Left hindlimb (tissue), 1 donor: ENCODE measurements around the gene NINL.
"Not testable (repeated sequence)": the region's sequence is repeated elsewhere in the genome, so short reads cannot be mapped to it uniquely, and the experiment has no call there.

Experiments
- DNase-seq: peaks from one replicate; pipeline ENCODE4 v3.0.0-alpha.2; 2018

Gene NINL

DNA sequence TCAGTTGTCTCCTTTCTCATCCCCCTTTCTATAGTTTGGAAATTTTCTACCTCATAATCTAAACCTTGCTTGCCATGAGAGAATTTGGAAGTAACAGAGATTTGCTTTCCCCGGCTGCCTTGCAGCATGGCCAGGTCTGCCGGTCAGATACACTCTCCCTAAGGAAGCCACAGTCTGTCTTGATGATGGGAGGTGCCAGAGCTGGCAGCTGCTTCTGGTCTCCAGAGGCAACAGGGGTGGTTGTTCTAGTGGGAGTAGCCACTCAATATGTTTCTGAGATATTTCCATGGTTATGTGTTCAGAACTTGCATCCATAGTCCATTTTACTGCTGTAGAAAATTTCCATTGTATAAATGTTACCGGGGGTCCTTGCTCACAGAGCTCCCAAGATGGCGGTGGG lies 5.4 kb upstream of the NINL start:
- not testable (repeated sequence) for DNase-seq

DNA sequence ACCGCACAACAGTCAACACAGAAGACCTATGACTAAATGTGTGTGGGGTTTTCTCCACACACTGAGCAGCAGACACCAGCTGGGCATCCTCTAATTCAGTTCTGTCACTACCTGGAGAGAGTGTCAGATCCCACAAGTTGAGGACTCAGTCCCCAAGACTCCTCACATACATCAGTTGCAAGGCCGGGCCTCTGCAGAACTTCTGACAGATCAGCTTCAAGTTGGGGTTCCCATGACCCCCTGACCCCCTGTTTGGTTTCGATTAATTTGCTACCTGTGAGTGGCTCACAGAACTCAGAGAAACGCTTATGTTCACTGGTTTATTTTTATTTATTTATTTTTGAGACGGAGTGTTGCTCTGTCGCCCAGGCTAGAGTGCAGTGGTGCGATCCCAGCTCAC lies 3.2 kb upstream of the NINL start:
- no peak for DNase-seq

DNA sequence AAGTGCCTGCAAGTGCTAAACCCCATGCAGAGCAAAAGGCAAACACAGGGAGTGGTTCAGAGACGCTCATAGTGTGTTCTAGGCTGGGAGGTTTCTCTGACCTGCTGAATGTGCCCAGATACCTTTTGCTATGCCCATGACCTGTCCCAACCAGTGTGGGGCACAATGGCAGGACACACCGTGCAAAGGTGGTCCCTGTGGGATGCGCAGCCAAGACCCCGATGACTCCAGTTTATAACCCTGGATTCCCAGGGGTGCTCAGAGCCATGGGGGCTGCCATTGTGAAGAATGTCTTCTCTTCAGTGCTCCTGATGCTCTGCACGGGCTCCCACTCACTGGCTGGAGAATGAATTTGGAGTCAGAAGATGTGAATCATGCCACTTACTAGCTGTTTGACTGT lies 2.2 kb upstream of the NINL start:
- no peak for DNase-seq

DNA sequence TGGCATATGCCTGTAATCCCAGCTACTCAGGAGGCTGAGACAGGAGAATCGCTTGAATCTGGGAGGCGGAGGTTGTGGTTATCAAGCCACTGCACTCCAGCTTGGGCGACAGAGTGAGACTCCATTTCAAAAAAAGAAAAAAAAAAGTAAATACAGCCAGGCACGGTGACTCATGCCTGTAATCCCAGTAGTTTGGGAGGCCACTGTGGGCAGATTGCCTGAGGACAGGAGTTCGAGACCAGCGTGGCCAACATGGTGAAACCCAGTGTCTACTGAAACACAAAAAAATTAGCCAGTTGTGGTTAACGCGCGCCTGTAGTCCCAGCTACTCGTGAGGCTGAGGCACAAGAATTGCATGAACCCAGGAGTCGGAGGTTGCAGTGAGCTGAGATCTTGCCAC lies 1.5 kb upstream of the NINL start:
- no peak for DNase-seq

DNA sequence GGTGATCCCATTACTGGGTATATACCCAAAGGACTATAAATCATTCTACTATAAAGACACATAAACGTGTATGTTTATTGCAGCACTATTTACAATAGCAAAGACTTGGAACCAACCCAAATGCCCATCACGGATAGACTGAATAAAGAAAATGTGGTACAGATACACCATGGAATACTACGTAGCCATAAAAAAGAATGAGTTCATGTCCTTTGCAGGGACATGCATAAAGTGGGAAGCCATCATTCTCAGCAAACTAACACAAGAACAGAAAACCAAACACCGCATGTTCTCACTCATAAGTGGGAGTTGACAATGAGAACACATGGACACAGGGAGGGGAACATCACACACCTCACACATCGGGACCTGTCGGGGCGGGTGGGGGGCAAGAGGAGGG lies 1.7 kb downstream of the NINL start:
- not testable (repeated sequence) for DNase-seq

DNA sequence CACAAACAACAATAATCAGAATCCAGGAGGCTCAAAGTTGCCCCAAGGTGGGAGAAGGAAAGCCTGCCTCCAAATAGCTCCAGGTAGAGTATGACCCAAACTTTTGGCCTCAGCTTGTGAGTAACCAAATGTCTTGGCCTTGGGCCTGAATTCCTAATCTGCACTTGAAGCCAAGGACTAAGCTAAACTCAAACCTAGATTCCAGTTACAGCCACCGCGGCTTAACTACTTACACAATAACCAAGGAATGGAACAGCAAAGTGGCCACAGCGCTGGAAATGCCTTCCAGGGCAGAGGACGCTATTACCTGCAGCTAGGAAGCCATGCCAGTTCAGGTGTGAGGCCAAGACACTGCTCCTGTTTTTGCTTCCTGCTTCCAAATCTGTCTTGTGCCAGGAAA lies 4.6 kb downstream of the NINL start:
- DNase-seq, result no peak

DNA sequence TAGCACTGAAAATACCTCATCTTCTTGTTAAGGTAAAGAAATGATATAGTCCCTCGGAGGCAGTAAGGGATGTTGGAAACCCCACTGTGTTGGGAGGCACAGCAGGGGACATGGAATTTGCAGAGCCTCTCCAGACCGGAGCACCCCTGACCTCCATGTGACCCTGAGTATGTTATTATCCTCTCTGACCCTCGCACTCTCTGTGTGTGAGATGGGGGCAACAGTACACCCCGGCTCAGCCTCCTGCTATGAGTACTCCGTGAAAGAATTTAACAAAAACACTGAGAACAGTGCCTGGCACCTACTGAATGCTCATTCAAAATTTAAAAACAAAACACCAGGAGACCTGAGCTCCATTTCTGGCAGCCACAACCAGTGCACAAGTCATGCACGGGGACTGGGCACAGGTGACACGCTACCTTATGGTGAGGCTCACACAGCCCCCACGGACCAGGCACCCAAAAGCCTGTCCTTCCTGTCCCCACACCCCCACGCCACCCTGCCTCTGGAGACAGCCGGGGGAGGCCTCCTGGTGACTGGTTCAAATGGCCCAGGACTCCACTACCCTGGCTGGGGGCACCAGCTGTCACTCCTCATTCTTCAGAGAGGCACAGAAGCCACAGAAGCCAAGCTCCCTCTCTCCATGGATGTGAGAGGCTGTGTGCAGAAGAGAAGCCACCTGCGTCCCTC lies 6.1 kb downstream of the NINL start:
- DNase-seq, result no peak

DNA sequence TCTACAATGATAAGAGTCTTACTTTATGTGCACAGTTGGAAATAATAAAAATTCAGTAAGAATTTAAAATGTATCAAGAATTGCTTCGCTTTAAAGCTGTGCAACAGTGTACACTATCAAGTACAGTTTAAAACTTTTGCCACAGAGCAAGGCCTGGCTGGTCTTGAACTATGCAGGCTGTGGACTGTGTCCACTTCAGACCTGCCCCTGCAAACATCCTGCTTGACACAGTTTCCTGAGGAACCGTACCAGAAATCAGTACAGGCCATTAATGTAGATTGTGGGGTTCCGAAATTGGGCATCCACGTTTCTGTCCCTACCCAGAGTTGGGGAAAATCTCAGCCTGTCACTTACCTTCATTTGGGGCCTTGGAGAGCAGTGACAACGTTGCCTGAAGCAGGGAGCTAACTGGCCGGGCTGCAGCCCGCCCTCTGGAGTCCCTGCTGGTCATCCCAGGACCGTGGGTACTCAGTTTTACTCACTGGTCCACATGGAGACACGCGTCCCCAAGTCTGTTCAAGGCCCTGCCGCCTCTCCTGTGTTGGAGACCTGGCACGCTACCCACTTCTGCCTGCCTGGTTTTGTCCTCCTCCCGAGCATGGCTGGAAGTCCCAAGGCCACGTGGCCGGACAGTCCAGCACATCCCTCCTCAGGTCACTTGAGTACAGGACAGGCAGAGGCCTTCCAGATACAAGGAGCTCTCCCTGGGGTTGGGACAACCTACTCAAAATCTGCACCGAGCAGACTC lies 8.4 kb downstream of the NINL start:
- no peak for DNase-seq

DNA sequence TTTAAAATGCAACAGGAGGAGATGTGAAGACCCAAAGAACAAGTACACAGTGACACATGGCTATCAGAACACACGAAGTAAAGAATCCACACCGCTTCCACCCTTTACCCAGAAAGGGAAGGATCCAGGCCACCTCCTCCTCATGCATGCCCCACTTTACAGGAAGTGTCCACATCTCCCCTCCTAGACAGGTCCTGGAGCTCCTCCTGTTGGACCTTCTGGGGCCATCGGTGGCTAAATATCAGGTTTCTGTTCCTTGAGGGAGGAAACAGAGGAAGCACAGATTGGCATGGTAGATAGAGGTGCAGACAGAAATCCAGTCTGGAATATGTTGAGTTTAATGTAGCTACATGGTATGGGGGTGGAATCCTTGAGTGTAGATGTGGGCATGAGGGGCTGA lies 10.9 kb downstream of the NINL start:
- no peak for DNase-seq

DNA sequence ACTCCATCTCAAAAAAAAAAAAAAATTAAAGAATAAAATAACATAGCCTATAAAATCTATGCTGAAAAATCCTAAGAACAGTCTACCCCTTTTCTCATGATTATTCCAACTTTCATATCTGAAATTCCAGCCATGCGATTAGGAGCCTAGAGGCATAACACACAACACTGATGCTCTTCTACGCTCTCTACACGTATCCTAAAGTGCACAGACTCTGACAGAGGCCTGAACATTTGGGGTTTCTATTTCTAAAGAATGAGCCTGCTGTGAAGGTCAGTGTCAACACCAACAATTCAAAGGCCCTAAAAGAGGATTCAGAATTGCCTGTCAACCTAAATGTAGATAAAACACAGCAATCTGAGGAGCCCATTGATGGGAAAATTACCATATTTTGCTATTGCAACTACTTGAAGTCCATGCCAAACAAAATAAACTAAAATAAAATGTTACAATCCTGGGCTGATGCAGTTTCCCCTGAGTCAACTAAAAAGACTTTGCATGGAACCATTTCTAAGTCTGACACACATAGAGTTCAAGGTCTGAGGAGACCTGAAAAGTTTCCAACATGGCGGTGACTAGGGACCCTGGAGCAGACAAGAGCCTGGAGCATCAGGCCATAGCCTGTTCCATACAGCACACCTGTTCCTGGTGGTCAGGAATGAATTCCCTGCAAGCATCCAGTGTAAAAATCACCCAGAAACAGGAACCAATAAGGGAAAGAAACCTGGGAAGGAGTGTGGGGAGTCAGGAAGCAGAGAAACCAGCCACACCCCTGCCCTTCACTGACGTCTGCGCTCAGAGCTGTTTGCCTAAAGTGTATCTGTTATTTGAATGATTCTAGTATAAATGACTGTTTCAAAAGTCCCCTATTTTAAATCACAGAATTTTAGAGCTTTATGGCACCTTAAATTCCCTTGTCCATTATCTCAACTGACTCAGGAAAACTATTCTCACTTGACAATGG lies 11.8 kb downstream of the NINL start:
- DNase-seq, result no peak

DNA sequence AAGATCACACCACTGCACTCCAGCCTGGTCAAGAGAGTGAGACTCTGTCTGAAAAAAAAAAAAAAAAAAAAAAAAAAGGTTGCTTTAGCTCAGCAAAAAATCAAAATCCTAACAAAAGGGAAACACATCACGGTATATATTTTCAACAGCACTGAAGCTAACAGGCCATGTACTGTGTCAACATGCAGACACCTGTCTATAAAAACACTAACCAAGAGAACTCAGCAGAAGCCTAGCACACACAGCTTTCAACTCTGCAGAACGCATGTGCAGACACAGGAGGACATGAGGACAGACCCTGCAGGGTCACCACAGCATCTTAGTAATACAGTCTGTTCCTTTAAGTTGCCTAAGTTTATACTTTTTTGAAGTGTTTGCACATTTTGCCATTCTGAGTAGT lies 13.5 kb downstream of the NINL start:
- DNase-seq, result no peak

DNA sequence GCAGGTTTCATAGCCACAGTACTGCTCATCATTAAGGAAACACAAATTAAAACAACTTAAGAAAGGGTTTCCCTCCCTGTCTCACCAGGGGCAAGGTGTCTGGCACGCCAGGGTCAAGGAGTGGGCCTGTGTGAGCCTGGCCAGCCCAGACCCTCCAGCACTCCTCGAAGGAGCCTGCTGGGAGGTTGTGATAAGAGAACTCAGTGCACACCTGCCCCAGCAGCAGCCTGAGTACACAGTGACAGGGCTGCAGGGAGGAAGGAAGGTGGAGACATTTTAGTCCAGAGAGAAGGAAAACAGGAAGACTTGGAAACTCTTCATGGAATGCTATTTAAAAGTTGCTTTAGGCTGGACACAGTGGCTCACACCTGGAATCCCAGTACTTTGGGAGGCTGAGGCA lies 14.1 kb downstream of the NINL start:
- DNase-seq, result no peak

DNA sequence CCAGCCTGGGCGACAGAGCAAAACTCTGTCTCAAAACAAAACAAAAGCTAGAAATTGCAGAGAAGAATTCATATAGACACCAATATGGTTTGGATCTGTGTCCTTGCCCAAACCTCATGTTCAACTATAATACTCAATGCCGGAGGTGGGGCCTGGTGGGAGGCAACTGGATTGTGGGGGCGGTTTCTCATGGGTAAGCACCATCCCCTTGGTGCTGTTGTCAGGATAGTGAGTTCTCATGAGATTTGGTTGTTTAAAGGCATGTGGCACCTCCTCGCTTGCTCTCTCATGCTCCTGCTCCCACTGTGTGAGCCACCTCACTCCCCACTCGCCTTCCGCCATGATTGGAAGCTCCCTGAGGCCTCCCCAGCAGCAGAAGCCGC lies 15.2 kb downstream of the NINL start:
- no peak for DNase-seq

DNA sequence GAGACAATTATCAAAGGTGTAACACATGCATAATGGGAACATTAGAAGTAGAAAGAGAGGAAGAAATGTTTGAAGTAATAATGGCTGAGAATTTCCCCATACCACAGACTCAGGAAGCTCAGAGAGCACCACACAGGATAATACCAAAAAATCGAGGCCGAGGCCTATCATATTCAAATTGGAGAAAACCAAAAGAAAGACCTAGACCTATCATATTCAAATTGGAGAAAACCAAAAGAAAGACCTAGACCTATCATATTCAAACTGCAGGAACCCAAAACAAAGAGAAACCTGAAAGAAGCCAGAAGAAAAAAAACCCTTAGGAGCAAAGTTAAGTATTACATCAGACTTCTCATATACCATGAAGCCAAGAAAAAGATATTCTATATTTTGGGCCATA lies 18.0 kb downstream of the NINL start:
- DNase-seq, result no peak

DNA sequence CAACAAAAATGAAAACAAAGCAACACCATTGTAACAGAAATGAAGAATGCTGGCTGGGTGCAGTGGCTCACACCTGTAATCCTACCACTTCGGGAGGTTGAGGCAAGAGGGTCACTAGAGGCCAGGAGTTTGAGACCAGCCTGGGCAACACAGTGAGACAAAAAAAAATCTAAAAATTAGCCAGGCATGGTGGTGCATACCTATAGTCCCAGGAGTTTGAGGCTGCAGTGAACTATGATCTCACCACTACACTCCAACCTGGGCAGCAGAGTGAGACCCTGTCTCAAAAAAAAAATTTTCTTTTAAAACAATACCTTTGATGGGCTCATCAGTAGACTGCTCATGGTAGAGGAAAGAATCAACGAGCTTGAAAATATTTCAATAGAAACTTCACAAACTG lies 18.5 kb downstream of the NINL start:
- no peak for DNase-seq

DNA sequence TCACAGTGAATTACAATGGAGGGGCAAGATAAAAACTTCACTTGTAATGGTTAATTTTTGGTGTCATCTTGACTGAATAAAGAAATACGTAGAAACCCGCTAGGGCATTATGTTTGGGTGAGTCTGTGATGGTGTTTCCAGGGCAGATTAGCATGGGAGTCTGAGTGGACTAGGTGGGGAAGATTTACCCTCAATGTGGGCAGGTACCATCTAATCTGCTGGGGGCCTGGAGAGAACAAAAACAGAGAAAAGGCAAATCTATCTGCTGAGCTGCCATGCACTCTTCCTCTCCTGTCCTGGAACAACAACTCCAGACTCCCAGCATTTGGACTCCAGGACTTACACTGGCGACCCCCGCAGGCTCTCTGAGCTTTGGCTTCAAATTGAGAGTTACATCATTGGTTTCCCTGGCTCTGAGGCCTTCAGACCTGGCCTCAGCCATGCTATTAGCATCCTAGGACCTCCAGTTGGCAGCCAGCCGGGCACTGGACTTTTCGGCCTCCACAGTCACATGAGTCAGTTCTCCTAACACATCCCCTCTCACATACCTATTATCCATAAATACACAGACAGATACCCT lies 19.7 kb downstream of the NINL start:
- DNase-seq, result no peak

DNA sequence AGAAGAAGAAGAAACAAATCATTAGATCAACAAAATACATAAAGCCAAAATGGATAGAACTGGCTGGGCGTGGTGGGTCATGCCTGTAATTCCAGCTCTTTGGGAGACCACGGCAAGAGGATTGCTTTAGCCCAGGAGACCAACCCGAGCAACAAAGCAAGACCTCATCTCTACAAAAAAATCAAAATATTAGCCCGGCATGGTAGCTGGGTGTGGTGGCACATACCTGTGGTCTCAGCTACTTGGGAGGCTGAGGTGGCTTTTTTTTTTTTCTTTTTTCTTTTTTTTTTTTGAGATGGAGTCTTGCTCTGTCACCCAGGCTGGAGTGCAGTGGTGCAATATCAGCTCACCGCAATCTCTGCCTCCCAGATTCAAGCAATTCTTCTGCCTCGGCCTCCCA lies 21.5 kb downstream of the NINL start:
- no peak for DNase-seq

DNA sequence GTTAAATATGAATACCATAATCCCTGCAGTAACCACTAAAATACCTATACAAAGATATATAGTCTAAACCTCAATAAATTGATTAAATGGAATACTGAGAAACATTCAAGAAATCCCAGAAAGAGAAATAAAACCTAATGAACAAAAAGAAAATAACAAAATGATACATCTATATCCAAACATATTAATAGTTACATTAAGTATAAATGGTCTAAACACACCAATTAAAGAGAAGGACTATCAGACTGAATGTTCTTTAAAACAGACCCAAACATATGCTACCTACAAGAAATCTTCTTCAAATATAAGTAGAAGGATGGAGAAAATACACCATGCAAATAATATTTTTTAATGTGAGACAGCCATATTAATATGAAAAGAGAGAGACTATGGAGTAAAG lies 22.0 kb downstream of the NINL start:
- DNase-seq, result no peak

DNA sequence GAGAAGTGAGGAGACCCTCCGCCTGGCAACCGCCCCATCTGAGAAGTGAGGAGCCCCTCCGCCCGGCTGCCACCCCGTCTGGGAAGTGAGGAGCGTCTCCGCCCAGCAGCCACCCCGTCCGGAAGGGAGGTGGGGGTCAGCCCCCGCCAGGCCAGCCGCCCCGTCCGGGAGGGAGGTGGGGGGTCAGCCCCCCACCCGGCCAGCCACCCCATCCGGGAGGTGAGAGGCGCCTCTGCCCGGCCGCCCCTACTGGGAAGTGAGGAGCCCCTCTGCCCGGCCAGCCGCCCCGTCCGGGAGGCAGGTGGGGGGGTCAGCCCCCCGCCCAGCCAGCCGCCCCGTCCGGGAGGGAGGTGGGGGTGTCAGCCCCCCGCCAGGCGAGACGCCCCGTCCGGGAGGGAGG lies 23.6 kb downstream of the NINL start:
- DNase-seq, result not testable (repeated sequence)

DNA sequence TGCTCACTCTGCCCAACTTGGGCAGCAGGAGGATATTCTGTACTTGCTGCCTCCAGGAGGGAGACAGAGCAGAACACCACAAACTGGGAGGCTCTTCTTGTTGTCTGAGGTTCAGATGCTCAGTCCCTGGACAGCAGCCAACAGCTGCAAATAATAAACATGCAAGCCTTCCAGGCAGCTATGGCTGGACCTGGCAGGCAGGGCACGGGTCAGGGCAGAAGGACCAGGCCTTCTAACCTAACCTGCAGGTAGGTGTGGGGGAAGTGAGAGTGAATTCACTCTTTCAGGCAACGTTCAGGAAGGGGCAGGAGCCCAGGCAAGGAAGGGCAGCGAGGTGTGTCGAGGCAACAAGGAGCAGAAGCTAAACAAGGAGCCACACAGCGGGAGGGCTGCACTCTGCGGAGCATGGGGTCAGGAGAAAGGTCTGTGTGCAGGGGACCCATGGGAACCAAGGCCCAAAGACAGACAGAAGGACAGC lies 31.5 kb downstream of the NINL start:
- no peak for DNase-seq

DNA sequence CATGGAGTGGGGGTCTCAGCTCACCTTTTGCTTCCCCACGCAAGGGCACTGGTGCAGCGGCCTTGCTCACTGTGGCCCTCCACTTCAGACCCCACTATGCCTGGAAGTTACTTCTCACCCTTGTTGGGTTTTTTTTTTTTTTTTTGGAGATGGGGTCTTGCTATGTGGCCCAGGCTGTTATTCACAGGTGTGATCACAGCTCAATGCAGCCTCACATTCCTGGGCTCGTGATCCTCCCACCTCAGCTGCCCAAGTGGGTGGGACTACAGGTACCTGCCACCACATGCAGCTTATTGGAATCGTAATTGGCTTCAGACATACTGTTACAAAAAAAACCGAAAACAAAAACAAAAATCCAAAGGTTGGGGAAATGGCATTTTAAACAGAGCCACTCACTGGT lies 32.4 kb downstream of the NINL start:
- no peak for DNase-seq

DNA sequence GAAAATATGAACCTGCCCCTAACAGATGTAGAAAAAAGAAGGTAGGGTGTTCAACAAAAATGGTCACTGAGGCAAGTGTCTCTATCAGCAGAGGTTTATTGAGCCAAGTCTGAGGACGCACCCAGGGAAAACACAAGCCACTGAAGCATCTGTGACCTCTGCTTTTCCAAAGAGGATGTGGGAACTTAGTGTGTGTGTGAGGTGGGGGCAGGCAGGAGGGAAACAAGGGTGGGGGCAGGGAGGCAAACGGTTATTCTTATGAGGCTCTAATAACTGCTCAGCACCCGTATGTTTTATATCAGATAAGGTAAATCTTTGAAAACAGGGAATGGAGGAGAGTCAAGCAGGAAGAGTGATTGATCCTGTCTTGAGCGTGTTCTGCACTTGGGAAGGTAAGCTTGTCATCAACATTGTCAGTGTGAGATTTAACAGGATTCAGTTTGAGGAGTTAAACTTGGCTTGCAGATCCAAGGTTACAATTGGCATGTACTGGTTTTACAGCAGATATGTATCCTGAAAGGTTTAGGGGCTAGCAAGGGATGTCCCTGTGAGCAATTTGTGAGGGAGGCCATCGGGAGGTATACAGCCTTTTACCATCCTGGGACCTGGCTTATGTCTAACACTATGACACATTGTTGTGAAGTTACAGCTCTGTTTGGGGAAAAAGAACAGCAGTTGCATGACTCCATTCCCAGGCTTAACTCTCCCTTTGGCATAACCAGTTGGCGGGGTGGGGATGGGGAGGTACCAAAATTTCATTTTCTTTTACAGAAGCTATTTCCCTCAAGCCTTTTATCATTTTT lies 33.7 kb downstream of the NINL start:
- no peak for DNase-seq
